HG03159 (cell line): ENCODE data around the gene SEMA4F.

Experiments
- ATAC-seq: cut with Tn5 transposase; IDR thresholded peaks from one replicate; pipeline ENCODE4 v1.9.1; 2021; ENCODE audit warnings: mild to moderate bottlenecking, moderate library complexity; ENCODE audit not compliant: unreplicated experiment

SEMA4F gene

GRCh38 chr2:74659462-74659861 is 5.4 kb downstream of the SEMA4F start:
- no peak for ATAC-seq

- no peak for ATAC-seq
Measured at GRCh38 chr2:74668087-74668486, 14.0 kb downstream of the SEMA4F start.

- ATAC-seq: no peak
Measured at GRCh38 chr2:74670263-74670662, 16.2 kb downstream of the SEMA4F start.

GRCh38 chr2:74671479-74671878 is 17.4 kb downstream of the SEMA4F start:
- no peak for ATAC-seq

- ATAC-seq: no peak
Measured at GRCh38 chr2:74673826-74674528, 19.9 kb downstream of the SEMA4F start.

GRCh38 chr2:74675090-74675489 is 21.0 kb downstream of the SEMA4F start:
- no peak for ATAC-seq

GRCh38 chr2:74676331-74676730 is 22.3 kb downstream of the SEMA4F start:
- no peak for ATAC-seq

GRCh38 chr2:74679615-74680014 is 25.6 kb downstream of the SEMA4F start:
- no peak for ATAC-seq

GRCh38 chr2:74682501-74682900 is 28.5 kb downstream of the SEMA4F start:
- ATAC-seq: no peak

- ATAC-seq: no peak
Measured at GRCh38 chr2:74685408-74685807, 31.4 kb downstream of the SEMA4F start.

GRCh38 chr2:74688881-74689280 is 34.8 kb downstream of the SEMA4F start:
- no peak for ATAC-seq

GRCh38 chr2:74689671-74690070 is 35.6 kb downstream of the SEMA4F start:
- no peak for ATAC-seq

GRCh38 chr2:74690571-74690970 is 36.5 kb downstream of the SEMA4F start:
- peak; percentile 86 for ATAC-seq

GRCh38 chr2:74691929-74692328 is 37.9 kb downstream of the SEMA4F start:
- no peak for ATAC-seq

- no peak for ATAC-seq
Measured at GRCh38 chr2:74693213-74693612, 39.2 kb downstream of the SEMA4F start.

GRCh38 chr2:74693668-74694067 is 39.6 kb downstream of the SEMA4F start:
- no peak for ATAC-seq

- no peak for ATAC-seq
Measured at GRCh38 chr2:74694281-74694680, 40.2 kb downstream of the SEMA4F start.

- ATAC-seq: no peak
Measured at GRCh38 chr2:74695663-74696062, 41.6 kb downstream of the SEMA4F start.

- ATAC-seq: no peak
Measured at GRCh38 chr2:74696829-74697228, 42.8 kb downstream of the SEMA4F start.

- no peak for ATAC-seq
Measured at GRCh38 chr2:74700643-74701372, 46.8 kb downstream of the SEMA4F start.

- ATAC-seq: no peak
Measured at GRCh38 chr2:74702001-74702715, 48.1 kb downstream of the SEMA4F start.

- no peak for ATAC-seq
Measured at GRCh38 chr2:74703373-74703772, 49.3 kb downstream of the SEMA4F start.
